IMR-90 (cell line): ENCODE results near the gene ATP2B2. TPM values are rescaled to one million over a fixed set of nuclear protein-coding genes. Genes with fewer than 3 reads are reported as not detected.

Experiments used
- ATAC-seq: fragments of 200-7000 bp; cut with Tn5 transposase; 2 replicates; pipeline ENCODE4 v1.9.1; 2020; ENCODE audit warnings: low read depth, mild to moderate bottlenecking, moderate library complexity
- BruUV-seq: library from RNA; stranded (reverse); fragments of 400-500 nt; replicated peaks from 2 replicates; lab custom pipeline; 2021; lab: Mats Ljungman, UMichigan
- CTCF ChIA-PET: fragments of 300-600 bp; formaldehyde crosslinking; extraction: SDS; loops from one replicate; lab custom pipeline; 2021; ENCODE audit warnings: antibody characterized with exemption; lab: Yijun Ruan, JAX
- POLR2A ChIA-PET: fragments of 300-600 bp; sonication (Branson Sonifier 250); formaldehyde crosslinking; loops from one replicate; lab custom pipeline; 2022; ENCODE audit warnings: antibody characterized with exemption; ENCODE audit not compliant: unreplicated experiment; lab: Charles Lee
- DNase-seq: peaks from one replicate; pipeline ENCODE4 v3.0.0; 2013
- H2AFZ ChIP-seq: replicated peaks from 2 replicates; pipeline ENCODE3; 2013; ENCODE audit warnings: low read length, mild to moderate bottlenecking; ENCODE audit not compliant: poor library complexity
- H2AK5ac ChIP-seq: 2 replicates; pipeline ENCODE4 v1.6.1; 2013; ENCODE audit warnings: low read depth, low read length, inconsistent platforms
- H2AK9ac ChIP-seq: replicated peaks from 2 replicates; pipeline ENCODE3; 2013; ENCODE audit warnings: mild to moderate bottlenecking, low read depth, low read length, moderate library complexity; ENCODE audit not compliant: poor library complexity
- H2BK120ac ChIP-seq: 2 replicates; pipeline ENCODE4 v1.6.1; 2013; ENCODE audit warnings: low read depth, low read length, inconsistent platforms
- H2BK15ac ChIP-seq: 3 replicates; pipeline ENCODE4 v1.6.1; 2013; ENCODE audit warnings: low read depth, low read length, inconsistent platforms
- H2BK20ac ChIP-seq: 2 replicates; pipeline ENCODE4 v1.6.1; 2013; ENCODE audit warnings: low read depth, mild to moderate bottlenecking, inconsistent platforms, low read length, moderate library complexity
- H2BK5ac ChIP-seq: 2 replicates; pipeline ENCODE4 v1.6.1; 2013; ENCODE audit warnings: mild to moderate bottlenecking, low read depth, low read length, inconsistent platforms; ENCODE audit not compliant: poor library complexity, severe bottlenecking
- H3K14ac ChIP-seq: replicated peaks from 2 replicates; pipeline ENCODE4 v1.6.1; 2013; ENCODE audit warnings: low read depth, low read length, inconsistent platforms
- H3K18ac ChIP-seq: 2 replicates; pipeline ENCODE4 v1.6.1; 2013; ENCODE audit warnings: low read depth, low read length, control low read depth
- H3K23ac ChIP-seq: 2 replicates; pipeline ENCODE4 v1.6.1; 2013; ENCODE audit warnings: low read depth, low read length, inconsistent platforms
- H3K27ac ChIP-seq: 2 replicates; pipeline ENCODE4 v1.5.1; 2013; ENCODE audit warnings: mild to moderate bottlenecking, control low read depth, low read length; ENCODE audit not compliant: insufficient read depth
- H3K27me3 ChIP-seq: 2 replicates; pipeline ENCODE4 v1.6.1; 2013; ENCODE audit warnings: low read length; ENCODE audit not compliant: control insufficient read depth, insufficient read depth
- H3K36me3 ChIP-seq: 2 replicates; pipeline ENCODE4 v1.6.1; 2013; ENCODE audit warnings: low read length, mixed read lengths; ENCODE audit not compliant: control insufficient read depth, insufficient read depth
- H3K4ac ChIP-seq: 2 replicates; pipeline ENCODE4 v1.6.1; 2013; ENCODE audit warnings: low read depth, low read length, inconsistent platforms
- H3K4me1 ChIP-seq: 2 replicates; pipeline ENCODE4 v1.6.1; 2013; ENCODE audit warnings: low read length, mixed read lengths; ENCODE audit not compliant: control insufficient read depth, insufficient read depth
- H3K4me2 ChIP-seq: 2 replicates; pipeline ENCODE4 v1.6.1; 2013; ENCODE audit warnings: low read depth, mild to moderate bottlenecking, control low read depth, low read length, moderate library complexity
- H3K4me3 ChIP-seq: 2 replicates; pipeline ENCODE4 v1.5.1; 2013; ENCODE audit warnings: low read depth, mild to moderate bottlenecking, control low read depth, low read length, moderate library complexity; ENCODE audit not compliant: insufficient read depth
- H3K56ac ChIP-seq: 2 replicates; pipeline ENCODE4 v1.6.1; 2013; ENCODE audit warnings: low read length, inconsistent platforms; ENCODE audit not compliant: insufficient read depth; ENCODE audit errors: extremely low read depth
- H3K79me1 ChIP-seq, 2 experiments: 2 replicates each; pipeline ENCODE4 v1.6.1; 2013; ENCODE audit warnings: low read length in 2 of 2, inconsistent platforms in 1 of 2, low read depth in 1 of 2
- H3K9ac ChIP-seq: 2 replicates; pipeline ENCODE4 v1.6.1; 2013; ENCODE audit warnings: low read depth, low read length, control low read depth
- H3K9me1 ChIP-seq: 2 replicates; pipeline ENCODE4 v1.6.1; 2013; ENCODE audit warnings: low read length, inconsistent platforms; ENCODE audit not compliant: insufficient read depth
- H3K9me3 ChIP-seq: 2 replicates; pipeline ENCODE4 v1.6.1; 2013; ENCODE audit warnings: low read length; ENCODE audit not compliant: control insufficient read depth, insufficient read depth
- H4K20me1 ChIP-seq: 2 replicates; pipeline ENCODE4 v1.6.1; 2013; ENCODE audit warnings: low read length, inconsistent platforms; ENCODE audit not compliant: insufficient read depth
- H4K5ac ChIP-seq: 2 replicates; pipeline ENCODE4 v1.6.1; 2013; ENCODE audit warnings: mild to moderate bottlenecking, low read depth, low read length, control low read depth
- H4K8ac ChIP-seq, 2 experiments: 2 replicates each; pipeline ENCODE4 v1.6.1; 2013; ENCODE audit warnings: low read depth in 2 of 2, low read length in 2 of 2, control low read depth in 1 of 2, inconsistent platforms in 1 of 2
- H4K91ac ChIP-seq: 2 replicates; pipeline ENCODE4 v1.6.1; 2013; ENCODE audit warnings: low read depth, low read length, inconsistent platforms; ENCODE audit not compliant: insufficient read depth
- BHLHE40 ChIP-seq: fragments of 150-350 bp; IDR thresholded peaks from 2 replicates; pipeline ENCODE4 v1.6.1; 2016; ENCODE audit warnings: mild to moderate bottlenecking, low read depth, low read length
- CEBPB ChIP-seq: IDR thresholded peaks from 2 replicates; pipeline ENCODE4 v1.6.1; 2012; ENCODE audit warnings: low read depth, low read length, improper control_type of control experiment
- CHD1 ChIP-seq: IDR thresholded peaks from 2 replicates; pipeline ENCODE4 v1.6.1; 2012; ENCODE audit warnings: low read depth, low read length, improper control_type of control experiment
- FOS ChIP-seq: fragments of 150-350 bp; IDR thresholded peaks from 2 replicates; pipeline ENCODE4 v1.6.1; 2016; ENCODE audit warnings: low read depth, low read length
- MAFK ChIP-seq: IDR thresholded peaks from 2 replicates; pipeline ENCODE4 v1.6.1; 2012; ENCODE audit warnings: low read depth, low read length, improper control_type of control experiment
- MAZ ChIP-seq: IDR thresholded peaks from 2 replicates; pipeline ENCODE4 v1.6.1; 2012; ENCODE audit warnings: low read depth, mild to moderate bottlenecking, low read length, improper control_type of control experiment, moderate library complexity, borderline replicate concordance
- MXI1 ChIP-seq: IDR thresholded peaks from 2 replicates; pipeline ENCODE4 v1.6.1; 2012; ENCODE audit warnings: low read depth, mild to moderate bottlenecking, low read length, moderate library complexity, borderline replicate concordance
- NFE2L2 ChIP-seq: fragments of 150-350 bp; IDR thresholded peaks from 2 replicates; pipeline ENCODE4 v1.6.1; 2016; ENCODE audit warnings: low read depth, mild to moderate bottlenecking, low read length
- POLR2A ChIP-seq: IDR thresholded peaks from 2 replicates; pipeline ENCODE4 v1.6.1; 2012; ENCODE audit warnings: mild to moderate bottlenecking, low read depth, low read length
- RAD21 ChIP-seq: IDR thresholded peaks from 2 replicates; pipeline ENCODE4 v1.6.1; 2012; ENCODE audit warnings: low read length, improper control_type of control experiment
- RCOR1 ChIP-seq: IDR thresholded peaks from 2 replicates; pipeline ENCODE4 v1.6.1; 2012; ENCODE audit warnings: mild to moderate bottlenecking, low read length, improper control_type of control experiment; ENCODE audit not compliant: insufficient replicate concordance
- RFX5 ChIP-seq: IDR thresholded peaks from 2 replicates; pipeline ENCODE4 v1.8.0; 2012; ENCODE audit warnings: low read depth, mild to moderate bottlenecking, low read length, moderate library complexity
- SMC3 ChIP-seq: fragments of 150-350 bp; IDR thresholded peaks from 2 replicates; pipeline ENCODE4 v1.6.1; 2016; ENCODE audit warnings: low read depth, mild to moderate bottlenecking, antibody characterized with exemption, low read length, moderate library complexity
- WGBS, 2 experiments: methylation state at CpG; one replicate each; pipeline versions ENCODE4 v1.1.5 to v1.1.7; 2013; ENCODE audit warnings: missing lambda C conversion rate in 2 of 2; ENCODE audit not compliant: insufficient read length in 1 of 2; ENCODE audit errors: extremely low coverage in 2 of 2; 5-methylcytosine and 5-hydroxymethylcytosine counted together
- dilution Hi-C: fragments of 300-500 bp; cut with HindIII; formaldehyde crosslinking; loops from one replicate; pipeline ENCODE4 v1.14.3; 2018; ENCODE audit warnings: low sequenced_read_pairs; ENCODE audit not compliant: unreplicated experiment
- in situ Hi-C: fragments of 300-500 bp; cut with MboI; formaldehyde crosslinking; loops from 3 replicates; pipeline ENCODE4 v1.14.3; 2019; ENCODE audit warnings: low sequenced_read_pairs, inconsistent platforms, mixed read lengths
- intact Hi-C: fragments of 100-400 bp; cut with micrococcal nuclease; formaldehyde crosslinking; loops from 2 replicates; pipeline ENCODE4 v1.10.0; 2022
- polyA plus RNA-seq, 3 experiments: library from polyadenylated mRNA; depleted of rRNA; stranded (reverse); fragments of >200 nt; gene quantifications; 2 replicates each; pipeline ENCODE4 v1.2.3, GENCODE V29; 2012; ENCODE audit warnings: low replicate concordance in 1 of 3
- total RNA-seq: library from RNA; depleted of rRNA; stranded (reverse); fragments of >200 nt; gene quantifications from 2 replicates; pipeline ENCODE4 v1.2.3, GENCODE V29; 2012
- TF ChIP-seq, protein P1 (sequence below): fragments of 150-350 bp; IDR thresholded peaks from 2 replicates; pipeline ENCODE4 v1.6.1; 2016; ENCODE audit warnings: low read depth, mild to moderate bottlenecking, low read length, moderate library complexity, borderline replicate concordance
- TF ChIP-seq, protein P2 (sequence below): fragments of 150-350 bp; IDR thresholded peaks from 2 replicates; pipeline ENCODE4 v1.6.1; 2017; ENCODE audit warnings: mild to moderate bottlenecking, antibody characterized with exemption, low read length, low read depth
- TF ChIP-seq, protein P3 (sequence below): conservative IDR thresholded peaks from 2 replicates; pipeline ENCODE4 v1.5.1; 2012; ENCODE audit warnings: mild to moderate bottlenecking, low read depth, low read length, improper control_type of control experiment

The ATP2B2 gene
- total and polyA plus RNA-seq, 2 of the 4 experiments (the other 2 are of a cell fraction) = under 0.01 to 0.02 TPM

DNA sequence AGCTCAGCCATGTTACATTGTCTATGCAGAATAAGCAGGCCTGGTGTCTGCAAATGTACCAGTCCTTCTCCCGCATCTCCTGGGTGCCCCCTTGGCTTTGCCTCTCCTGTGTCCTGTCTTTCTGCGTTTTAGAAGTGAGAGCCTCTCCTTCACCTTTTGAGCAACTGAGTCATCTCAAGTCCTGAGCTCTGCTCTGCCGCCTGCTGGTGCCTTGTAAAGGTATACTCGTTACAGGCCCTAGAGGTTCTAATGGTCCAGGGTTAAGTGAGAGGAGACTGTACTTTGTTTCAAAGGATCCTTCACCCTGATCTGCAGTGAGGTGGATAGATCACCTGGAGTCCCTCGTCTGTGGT is 225.2 kb downstream of the ATP2B2 start:
- peaks cover 44% of the 10 kb centered on the region for H3K36me3 ChIP-seq
- intact Hi-C loops (loop anchor here (10.0 kb wide), 1 partner anchor 435 kb away; the partner anchor contains the start of gene RPUSD3), dilution Hi-C loops (no loop called here), in situ Hi-C loops (no loop called here)
- H2AK9ac ChIP-seq = peak overlapping the region; percentile 66
- peaks cover 28 to 29% of the 10 kb centered on the region in 2 experiments for H3K79me1 ChIP-seq
- no peak overlapping the region for H4K91ac ChIP-seq
- H2BK15ac ChIP-seq = no peak overlapping the region
- no peak overlapping the region for H2AFZ ChIP-seq
- H2BK20ac ChIP-seq = no peak overlapping the region
- no peak overlapping the region for H3K14ac ChIP-seq
- peaks cover 19% of the 10 kb centered on the region for H4K20me1 ChIP-seq
- no peak overlapping the region for H2AK5ac ChIP-seq
- no peak overlapping the region for H4K8ac ChIP-seq
- TF ChIP-seq CEBPB = no peak
- no peak for TF ChIP-seq MXI1
- no peak for TF ChIP-seq MAZ
- no peak for TF ChIP-seq RAD21
- TF ChIP-seq MAFK = no peak
- TF ChIP-seq FOS = no peak
- no peak for TF ChIP-seq NFE2L2
- no peak for TF ChIP-seq SMC3
- TF ChIP-seq, protein P1, sequence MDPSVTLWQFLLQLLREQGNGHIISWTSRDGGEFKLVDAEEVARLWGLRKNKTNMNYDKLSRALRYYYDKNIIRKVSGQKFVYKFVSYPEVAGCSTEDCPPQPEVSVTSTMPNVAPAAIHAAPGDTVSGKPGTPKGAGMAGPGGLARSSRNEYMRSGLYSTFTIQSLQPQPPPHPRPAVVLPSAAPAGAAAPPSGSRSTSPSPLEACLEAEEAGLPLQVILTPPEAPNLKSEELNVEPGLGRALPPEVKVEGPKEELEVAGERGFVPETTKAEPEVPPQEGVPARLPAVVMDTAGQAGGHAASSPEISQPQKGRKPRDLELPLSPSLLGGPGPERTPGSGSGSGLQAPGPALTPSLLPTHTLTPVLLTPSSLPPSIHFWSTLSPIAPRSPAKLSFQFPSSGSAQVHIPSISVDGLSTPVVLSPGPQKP = no peak
- no peak for TF ChIP-seq POLR2A
- no peak for TF ChIP-seq CHD1
- TF ChIP-seq, protein P2, sequence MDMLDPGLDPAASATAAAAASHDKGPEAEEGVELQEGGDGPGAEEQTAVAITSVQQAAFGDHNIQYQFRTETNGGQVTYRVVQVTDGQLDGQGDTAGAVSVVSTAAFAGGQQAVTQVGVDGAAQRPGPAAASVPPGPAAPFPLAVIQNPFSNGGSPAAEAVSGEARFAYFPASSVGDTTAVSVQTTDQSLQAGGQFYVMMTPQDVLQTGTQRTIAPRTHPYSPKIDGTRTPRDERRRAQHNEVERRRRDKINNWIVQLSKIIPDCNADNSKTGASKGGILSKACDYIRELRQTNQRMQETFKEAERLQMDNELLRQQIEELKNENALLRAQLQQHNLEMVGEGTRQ = no peak
- TF ChIP-seq BHLHE40 = no peak
- no peak for TF ChIP-seq RCOR1
- TF ChIP-seq, protein P3, sequence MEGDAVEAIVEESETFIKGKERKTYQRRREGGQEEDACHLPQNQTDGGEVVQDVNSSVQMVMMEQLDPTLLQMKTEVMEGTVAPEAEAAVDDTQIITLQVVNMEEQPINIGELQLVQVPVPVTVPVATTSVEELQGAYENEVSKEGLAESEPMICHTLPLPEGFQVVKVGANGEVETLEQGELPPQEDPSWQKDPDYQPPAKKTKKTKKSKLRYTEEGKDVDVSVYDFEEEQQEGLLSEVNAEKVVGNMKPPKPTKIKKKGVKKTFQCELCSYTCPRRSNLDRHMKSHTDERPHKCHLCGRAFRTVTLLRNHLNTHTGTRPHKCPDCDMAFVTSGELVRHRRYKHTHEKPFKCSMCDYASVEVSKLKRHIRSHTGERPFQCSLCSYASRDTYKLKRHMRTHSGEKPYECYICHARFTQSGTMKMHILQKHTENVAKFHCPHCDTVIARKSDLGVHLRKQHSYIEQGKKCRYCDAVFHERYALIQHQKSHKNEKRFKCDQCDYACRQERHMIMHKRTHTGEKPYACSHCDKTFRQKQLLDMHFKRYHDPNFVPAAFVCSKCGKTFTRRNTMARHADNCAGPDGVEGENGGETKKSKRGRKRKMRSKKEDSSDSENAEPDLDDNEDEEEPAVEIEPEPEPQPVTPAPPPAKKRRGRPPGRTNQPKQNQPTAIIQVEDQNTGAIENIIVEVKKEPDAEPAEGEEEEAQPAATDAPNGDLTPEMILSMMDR = no peak
- TF ChIP-seq RFX5 = no peak
- no peaks in the 10 kb centered on the region for H3K9me3 ChIP-seq
- H3K4me1 ChIP-seq = no peaks in the 10 kb centered on the region
- H2BK5ac ChIP-seq = no peak overlapping the region
- no peaks in the 10 kb centered on the region; the same call in 1 of the 2 replicates for H3K9me1 ChIP-seq
- no peak overlapping the region for H3K56ac ChIP-seq
- H3K9ac ChIP-seq = no peak overlapping the region
- no peak overlapping the region for H3K4me3 ChIP-seq
- 86% methylated on average over 2 of the region's 5 CpGs; no CpG with 5 or more reads in 1 of the 2 experiments for WGBS, 2 experiments
- no peak overlapping the region for H3K27ac ChIP-seq
- H3K18ac ChIP-seq = no peak overlapping the region
- no peak overlapping the region for H3K23ac ChIP-seq
- ChIA-PET POLR2A (no interaction called here), CTCF (no interaction called here)
- no peak overlapping the region for H2BK120ac ChIP-seq
- BruUV-seq = no TSS peak
- H3K27me3 ChIP-seq = no peaks in the 10 kb centered on the region
- H3K4me2 ChIP-seq = no peak overlapping the region
- H3K4ac ChIP-seq = no peak overlapping the region
- no peak overlapping the region for H4K5ac ChIP-seq
- DNase-seq (no peak), ATAC-seq (no peak)
